Islet of Langerhans (tissue), 1 donor: Measurements from ENCODE around the gene ABLIM1.

Experiments
- FAIRE-seq: peaks from one replicate; lab custom pipeline; 2011; peaks lifted over from hg19 to GRCh38; lab: Jason Lieb, UNC

Gene ABLIM1

GRCh38 chr10:114404171-114405010, 253.7 kb downstream of the ABLIM1 start, which contains the start of gene AFAP1L2:
TSS of gene AFAP1L2 (minus strand) at chr10:114404502. CDS start at chr10:114404455, 47 bp downstream.
- FAIRE-seq, result no peak

- FAIRE-seq, result no peak
Observed at GRCh38 chr10:114403541-114404161, 254.4 kb downstream of the ABLIM1 start.

- FAIRE-seq, result no peak
Observed at GRCh38 chr10:114402871-114403540, 255.1 kb downstream of the ABLIM1 start.

GRCh38 chr10:114402233-114402632, 255.8 kb downstream of the ABLIM1 start:
- FAIRE-seq, result no peak

GRCh38 chr10:114401195-114401791, 256.8 kb downstream of the ABLIM1 start:
- no peak for FAIRE-seq

- no peak for FAIRE-seq
Observed at GRCh38 chr10:114400091-114400490, 258.0 kb downstream of the ABLIM1 start.

GRCh38 chr10:114399576-114399975, 258.5 kb downstream of the ABLIM1 start:
- FAIRE-seq, result no peak

- no peak for FAIRE-seq
Observed at GRCh38 chr10:114398587-114399331, 259.3 kb downstream of the ABLIM1 start.

- FAIRE-seq, result no peak
Observed at GRCh38 chr10:114397651-114398145, 260.4 kb downstream of the ABLIM1 start.

GRCh38 chr10:114396464-114396863, 261.6 kb downstream of the ABLIM1 start:
- FAIRE-seq, result no peak

- no peak for FAIRE-seq
Observed at GRCh38 chr10:114395366-114396022, 262.6 kb downstream of the ABLIM1 start.

- no peak for FAIRE-seq
Observed at GRCh38 chr10:114394531-114394930, 263.5 kb downstream of the ABLIM1 start.

- FAIRE-seq, result no peak
Observed at GRCh38 chr10:114393886-114394285, 264.2 kb downstream of the ABLIM1 start.

- FAIRE-seq, result no peak
Observed at GRCh38 chr10:114393482-114393881, 264.6 kb downstream of the ABLIM1 start.

GRCh38 chr10:114392112-114392835, 265.8 kb downstream of the ABLIM1 start:
- FAIRE-seq, result no peak

- no peak for FAIRE-seq
Observed at GRCh38 chr10:114391599-114391998, 266.5 kb downstream of the ABLIM1 start.

- no peak for FAIRE-seq
Observed at GRCh38 chr10:114389426-114389825, 268.6 kb downstream of the ABLIM1 start.

GRCh38 chr10:114388275-114388674, 269.8 kb downstream of the ABLIM1 start:
- no peak for FAIRE-seq

GRCh38 chr10:114387784-114388183, 270.3 kb downstream of the ABLIM1 start:
- no peak for FAIRE-seq

- FAIRE-seq, result no peak
Observed at GRCh38 chr10:114386452-114386851, 271.6 kb downstream of the ABLIM1 start.
